Bronchial epithelial cell (primary cell): ENCODE data around the gene ITGA1. TPM values are rescaled to one million over a fixed set of nuclear protein-coding genes. Genes with fewer than 3 reads are reported as not detected.
"Not testable (repeated sequence)": the region's sequence is repeated elsewhere in the genome, so short reads cannot be mapped to it uniquely, and the experiment has no call there.

ENCODE experiments used
- DNase-seq: peaks from one replicate; pipeline ENCODE4 v3.0.0-alpha.2; 2010; ENCODE audit warnings: low read depth
- FAIRE-seq: peaks from 2 replicates; lab custom pipeline; 2011; peaks lifted over from hg19 to GRCh38; lab: Jason Lieb, UNC
- H3K27me3 ChIP-seq: 2 replicates; pipeline ENCODE4 v1.5.1; 2011; ENCODE audit warnings: low read length; ENCODE audit not compliant: control insufficient read depth, insufficient read depth
- H3K36me3 ChIP-seq: 2 replicates; pipeline ENCODE4 v1.5.1; 2011; ENCODE audit warnings: low read length; ENCODE audit not compliant: control insufficient read depth, insufficient read depth
- H3K4me3 ChIP-seq: 2 replicates; pipeline ENCODE4 v1.5.1; 2011; ENCODE audit warnings: mild to moderate bottlenecking, low read depth, low read length, control low read depth
- CTCF ChIP-seq: IDR thresholded peaks from 2 replicates; pipeline ENCODE4 v1.5.1; 2011; ENCODE audit warnings: mild to moderate bottlenecking, moderate library complexity, low read length, control low read depth, inconsistent platforms; ENCODE audit not compliant: insufficient read depth, severe bottlenecking
- total RNA-seq: library from RNA; depleted of rRNA; stranded (reverse); fragments of >200 nt; gene quantifications from 2 replicates; pipeline ENCODE4 v1.2.1, GENCODE V29; 2014

Gene ITGA1
- total RNA-seq, 1 donor from 2014 or later: 3.7 TPM

- no peak for FAIRE-seq
- DNase-seq: peak; percentile 32
- no peak for TF ChIP-seq CTCF
- no peaks in the 10 kb centered on the region for H3K36me3 ChIP-seq
- no peaks in the 10 kb centered on the region for H3K27me3 ChIP-seq
- no peak overlapping the region for H3K4me3 ChIP-seq
Observed at GRCh38 chr5:52864371-52864770, 76.7 kb downstream of the ITGA1 start.

GRCh38 chr5:52864884-52865283 is 77.2 kb downstream of the ITGA1 start:
- H3K27me3 ChIP-seq: no peaks in the 10 kb centered on the region
- TF ChIP-seq CTCF: no peak
- H3K4me3 ChIP-seq: no peak overlapping the region
- H3K36me3 ChIP-seq: no peaks in the 10 kb centered on the region
- FAIRE-seq (no peak), DNase-seq (peak; percentile 44)

- not testable (repeated sequence) for FAIRE-seq, DNase-seq
Observed at GRCh38 chr5:52865991-52866390, 78.3 kb downstream of the ITGA1 start.

GRCh38 chr5:52867809-52868208 is 80.1 kb downstream of the ITGA1 start:
- Histone ChIP-seq H3K4me3 (no peak overlapping the region), H3K36me3 (no peaks in the 10 kb centered on the region), H3K27me3 (no peaks in the 10 kb centered on the region)
- no peak for TF ChIP-seq CTCF
- peak; percentile 47 for DNase-seq
- no peak for FAIRE-seq

More at GRCh38 chr5:52865991-52866390, 78.3 kb downstream of the ITGA1 start:
- H3K36me3 ChIP-seq, H3K27me3 ChIP-seq, H3K4me3 ChIP-seq: not testable (repeated sequence)

- H3K36me3 ChIP-seq: no peaks in the 10 kb centered on the region
Observed at GRCh38 chr5:52868417-52868816, 80.7 kb downstream of the ITGA1 start.

GRCh38 chr5:52869391-52869790 is 81.7 kb downstream of the ITGA1 start:
- Histone ChIP-seq H3K27me3 (no peaks in the 10 kb centered on the region), H3K4me3 (no peak overlapping the region), H3K36me3 (no peaks in the 10 kb centered on the region)
- DNase-seq: no peak
- FAIRE-seq: no peak
- no peak for TF ChIP-seq CTCF

More at GRCh38 chr5:52868417-52868816, 80.7 kb downstream of the ITGA1 start:
- Histone ChIP-seq H3K4me3 (no peak overlapping the region), H3K27me3 (no peaks in the 10 kb centered on the region)
- TF ChIP-seq CTCF: no peak
- FAIRE-seq (no peak), DNase-seq (no peak)
